Stomach (tissue), 4 donors: Measurements from ENCODE around the gene LPAR3.

Experiments used
- EP300 ChIP-seq: sonication (generic); formaldehyde crosslinking; IDR thresholded peaks from one replicate; pipeline ENCODE4 v1.6.1; 2017; ENCODE audit warnings: antibody characterized with exemption
- POLR2A ChIP-seq, 4 donors: fragments of 450-650 bp; IDR thresholded peaks; one replicate each; pipeline ENCODE4 v1.6.1; 2016; ENCODE audit warnings: antibody characterized with exemption in 4 of 4, control low read depth in 2 of 4, mild to moderate bottlenecking in 1 of 4, moderate library complexity in 1 of 4
- TF ChIP-seq, protein P1 (sequence below), 7 experiments: fragments of 450-650 bp in 4 of 7; fragments of 200-600 bp in 3 of 7; sonication (generic) in 3 of 7; IDR thresholded peaks; one replicate each; pipeline ENCODE4 v1.5.1; 2016 to 2019; ENCODE audit warnings: antibody characterized with exemption in 7 of 7, control low read depth in 2 of 7, mild to moderate bottlenecking in 1 of 7

DNA sequence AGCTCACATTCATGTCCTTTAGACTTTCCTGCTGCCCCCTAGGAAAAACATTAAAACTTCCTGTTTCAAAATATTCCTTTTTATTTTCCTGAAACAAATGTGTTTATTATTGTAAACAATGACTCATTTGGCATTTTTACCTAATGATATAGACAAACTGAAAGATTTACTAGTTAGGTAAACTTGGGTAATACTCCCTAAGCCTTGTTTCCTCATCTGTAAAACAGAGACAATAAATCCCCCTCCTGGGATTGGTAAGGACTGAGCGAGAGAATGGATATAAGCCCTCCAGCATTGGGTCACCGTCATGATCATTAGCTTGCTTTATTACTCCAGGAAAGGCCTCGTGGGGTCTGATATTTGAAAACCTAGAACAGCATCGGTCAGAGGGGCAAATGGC lies 59.8 kb downstream of the LPAR3 start:
- no peak for TF ChIP-seq POLR2A (IDR thresholded peaks at IDR 0.05)
- TF ChIP-seq, protein P1, sequence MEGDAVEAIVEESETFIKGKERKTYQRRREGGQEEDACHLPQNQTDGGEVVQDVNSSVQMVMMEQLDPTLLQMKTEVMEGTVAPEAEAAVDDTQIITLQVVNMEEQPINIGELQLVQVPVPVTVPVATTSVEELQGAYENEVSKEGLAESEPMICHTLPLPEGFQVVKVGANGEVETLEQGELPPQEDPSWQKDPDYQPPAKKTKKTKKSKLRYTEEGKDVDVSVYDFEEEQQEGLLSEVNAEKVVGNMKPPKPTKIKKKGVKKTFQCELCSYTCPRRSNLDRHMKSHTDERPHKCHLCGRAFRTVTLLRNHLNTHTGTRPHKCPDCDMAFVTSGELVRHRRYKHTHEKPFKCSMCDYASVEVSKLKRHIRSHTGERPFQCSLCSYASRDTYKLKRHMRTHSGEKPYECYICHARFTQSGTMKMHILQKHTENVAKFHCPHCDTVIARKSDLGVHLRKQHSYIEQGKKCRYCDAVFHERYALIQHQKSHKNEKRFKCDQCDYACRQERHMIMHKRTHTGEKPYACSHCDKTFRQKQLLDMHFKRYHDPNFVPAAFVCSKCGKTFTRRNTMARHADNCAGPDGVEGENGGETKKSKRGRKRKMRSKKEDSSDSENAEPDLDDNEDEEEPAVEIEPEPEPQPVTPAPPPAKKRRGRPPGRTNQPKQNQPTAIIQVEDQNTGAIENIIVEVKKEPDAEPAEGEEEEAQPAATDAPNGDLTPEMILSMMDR (IDR thresholded peaks at IDR 0.05): no peak
- TF ChIP-seq EP300: no peak
